Measurements from ENCODE around the gene LPAR1.

The LPAR1 gene

GRCh38 chr9:110971234-110971633, 67.0 kb downstream of the LPAR1 start:
- no peak for DNase-seq (ENCODE audit: low read depth in 1 of 2, low spot score in 1 of 2)
- no peaks in the 10 kb centered on the region for H3K27me3 ChIP-seq (ENCODE audit: insufficient read depth, poor library complexity, severe bottlenecking)
- TF ChIP-seq CTCF (IDR thresholded peaks at IDR 0.05; ENCODE audit: insufficient read depth, low read length) (no peak), REST (IDR thresholded peaks at IDR 0.05; ENCODE audit: insufficient replicate concordance, low read depth) (no peak), POLR2AphosphoS5 (IDR thresholded peaks at IDR 0.05; ENCODE audit: low read depth) (no peak), GABPA (IDR thresholded peaks at IDR 0.05; ENCODE audit: low read depth) (no peak), SPI1 (IDR thresholded peaks at IDR 0.05; ENCODE audit: borderline replicate concordance, low read depth) (no peak)
- no peak overlapping the region for H3K27ac ChIP-seq (replicated peaks)
- H3K4me3 ChIP-seq (replicated peaks; ENCODE audit: insufficient read depth, low read length) = no peak overlapping the region

GRCh38 chr9:110969971-110970386, 68.3 kb downstream of the LPAR1 start:
- no peaks in the 10 kb centered on the region for H3K27me3 ChIP-seq (ENCODE audit: insufficient read depth, poor library complexity, severe bottlenecking)

GRCh38 chr9:110968096-110968495, 70.2 kb downstream of the LPAR1 start:
- H3K4me3 ChIP-seq (replicated peaks; ENCODE audit: insufficient read depth, low read length) = no peak overlapping the region
- no peak for TF ChIP-seq CTCF (IDR thresholded peaks at IDR 0.05; ENCODE audit: insufficient read depth, low read length)
- TF ChIP-seq GABPA (IDR thresholded peaks at IDR 0.05; ENCODE audit: low read depth) = no peak
- no peak for TF ChIP-seq REST (IDR thresholded peaks at IDR 0.05; ENCODE audit: insufficient replicate concordance, low read depth)
- no peak for TF ChIP-seq SPI1 (IDR thresholded peaks at IDR 0.05; ENCODE audit: borderline replicate concordance, low read depth)
- no peak for TF ChIP-seq POLR2AphosphoS5 (IDR thresholded peaks at IDR 0.05; ENCODE audit: low read depth)
- no peak for DNase-seq (ENCODE audit: low read depth in 1 of 2, low spot score in 1 of 2)

More at GRCh38 chr9:110969971-110970386, 68.3 kb downstream of the LPAR1 start:
- H3K4me3 ChIP-seq (replicated peaks; ENCODE audit: insufficient read depth, low read length) = no peak overlapping the region
- no peak for DNase-seq (ENCODE audit: low read depth in 1 of 2, low spot score in 1 of 2)
- TF ChIP-seq POLR2AphosphoS5 (IDR thresholded peaks at IDR 0.05; ENCODE audit: low read depth) (no peak), GABPA (IDR thresholded peaks at IDR 0.05; ENCODE audit: low read depth) (no peak), REST (IDR thresholded peaks at IDR 0.05; ENCODE audit: insufficient replicate concordance, low read depth) (no peak), SPI1 (IDR thresholded peaks at IDR 0.05; ENCODE audit: borderline replicate concordance, low read depth) (no peak), CTCF (IDR thresholded peaks at IDR 0.05; ENCODE audit: insufficient read depth, low read length) (no peak)
- H3K27ac ChIP-seq (replicated peaks) = no peak overlapping the region

More at GRCh38 chr9:110968096-110968495, 70.2 kb downstream of the LPAR1 start:
- Histone ChIP-seq H3K27ac (replicated peaks) (no peak overlapping the region), H3K27me3 (ENCODE audit: insufficient read depth, poor library complexity, severe bottlenecking) (no peaks in the 10 kb centered on the region)
